HG03066 (cell line): ENCODE data around the gene TUBB6.

Experiments
- ATAC-seq: cut with Tn5 transposase; IDR thresholded peaks from one replicate; pipeline ENCODE4 v1.9.1; 2021; ENCODE audit warnings: low read depth; ENCODE audit not compliant: unreplicated experiment

TUBB6 gene

DNA sequence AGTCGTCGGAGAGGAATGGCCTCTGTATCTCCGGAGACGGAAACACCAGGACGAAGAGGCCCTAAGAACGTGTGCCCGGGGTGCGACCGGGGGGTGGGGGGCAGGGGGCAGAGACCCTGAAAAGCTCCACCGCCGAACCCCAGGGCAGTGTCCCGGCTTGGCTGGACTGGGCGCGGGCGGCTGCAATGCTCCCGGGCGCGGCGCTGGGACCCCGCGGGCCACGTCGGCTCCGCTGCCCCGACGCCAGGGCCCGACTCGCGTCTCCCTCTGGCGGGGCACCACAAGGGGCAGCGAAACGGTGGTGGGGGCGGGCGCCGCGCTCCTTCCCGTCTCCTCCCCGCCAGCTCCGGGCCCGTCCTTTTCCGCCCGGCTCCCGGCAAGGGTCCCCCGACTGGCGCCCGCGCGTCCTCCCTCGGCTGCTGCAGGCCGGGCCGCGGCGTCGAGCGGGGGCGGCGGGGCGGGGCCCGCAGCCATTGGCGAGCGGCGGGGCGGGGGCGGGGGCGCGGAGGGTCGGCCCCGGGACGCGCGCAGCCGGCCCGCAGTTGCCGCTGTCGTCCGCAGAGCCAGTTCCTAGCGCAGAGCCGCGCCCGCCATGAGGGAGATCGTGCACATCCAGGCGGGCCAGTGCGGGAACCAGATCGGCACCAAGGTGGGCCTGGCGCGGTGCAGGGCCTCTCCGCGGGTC, at the start of gene TUBB6:
TUBB6 (plus strand) TSS at position 541 of the 685 bp plus-strand sequence; CDS start at position 593, 52 bp downstream.
- ATAC-seq: peak; percentile 50

DNA sequence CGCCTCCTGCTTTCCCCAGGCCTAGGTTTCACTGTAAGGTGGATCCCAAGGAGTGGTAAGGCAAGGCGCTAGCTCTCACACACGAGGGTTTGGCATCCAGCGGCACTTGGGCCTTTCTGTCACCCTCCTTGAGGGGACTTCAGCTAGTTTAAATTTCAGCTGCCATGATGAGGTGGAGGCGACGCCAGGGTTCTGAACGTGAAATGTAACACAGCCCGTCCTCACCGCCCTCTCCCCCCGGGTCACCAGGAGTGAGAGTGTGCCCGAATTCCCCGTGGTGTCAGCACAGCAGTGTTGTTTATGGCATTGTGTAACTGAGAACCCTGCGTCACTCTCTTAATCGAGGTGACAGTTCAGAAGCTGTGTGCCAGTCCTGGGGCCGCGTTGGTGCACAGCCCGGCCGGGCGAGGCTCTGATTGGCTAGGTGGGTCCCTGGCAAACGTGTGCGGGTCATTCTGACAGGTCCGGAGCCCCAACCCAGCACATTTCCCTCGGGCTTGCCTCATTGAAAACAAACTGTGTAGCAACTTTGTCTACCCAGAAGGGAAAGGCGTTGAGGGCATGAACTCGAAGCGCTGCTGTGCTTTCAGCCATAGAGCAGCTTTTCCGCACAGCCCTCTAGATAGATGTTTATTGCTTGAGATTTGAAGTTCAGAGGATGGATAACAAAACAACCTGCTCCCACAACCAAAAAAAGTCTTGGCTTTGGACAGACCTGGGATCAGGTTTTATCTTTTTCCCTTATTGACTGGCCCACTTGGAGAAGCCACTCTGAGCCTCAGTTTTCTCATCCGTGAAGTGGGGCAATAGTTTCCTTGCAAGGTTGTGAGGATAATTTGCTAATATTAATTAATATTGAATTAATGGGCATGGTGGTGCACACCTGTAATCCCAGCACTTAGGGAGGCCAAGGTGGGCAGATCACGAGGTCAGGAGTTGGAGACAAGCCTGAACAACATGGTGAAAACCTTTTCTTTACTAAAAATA, 49.0 kb upstream of the TUBB6 start:
- ATAC-seq: no peak

GRCh38 chr18:12262748-12263147, 45.3 kb upstream of the TUBB6 start:
- ATAC-seq: no peak

DNA sequence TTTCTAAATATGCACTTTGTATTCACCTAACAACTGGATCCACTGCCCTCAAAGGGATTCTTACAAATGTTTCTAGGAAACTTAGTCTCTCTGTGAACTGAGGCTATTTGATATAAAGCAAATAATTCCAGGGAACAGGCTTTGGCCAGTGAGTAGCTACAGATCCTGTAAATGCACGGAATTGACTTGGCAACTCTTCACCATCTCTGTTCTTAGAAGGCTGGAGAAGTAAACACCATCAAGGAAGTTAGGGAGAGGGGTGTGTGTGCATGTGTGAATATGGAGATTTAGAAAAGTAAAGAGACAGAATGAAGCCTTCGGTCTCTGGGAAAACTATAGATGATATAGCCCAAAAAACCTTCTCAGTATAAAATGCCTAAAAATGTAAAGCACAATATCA, 43.2 kb upstream of the TUBB6 start:
- ATAC-seq: no peak

GRCh38 chr18:12271376-12272235, 36.4 kb upstream of the TUBB6 start:
- ATAC-seq: peak; percentile 80

- no peak for ATAC-seq
These were observed 33.2 kb upstream of the TUBB6 start for GRCh38 chr18:12274793-12275192.

DNA sequence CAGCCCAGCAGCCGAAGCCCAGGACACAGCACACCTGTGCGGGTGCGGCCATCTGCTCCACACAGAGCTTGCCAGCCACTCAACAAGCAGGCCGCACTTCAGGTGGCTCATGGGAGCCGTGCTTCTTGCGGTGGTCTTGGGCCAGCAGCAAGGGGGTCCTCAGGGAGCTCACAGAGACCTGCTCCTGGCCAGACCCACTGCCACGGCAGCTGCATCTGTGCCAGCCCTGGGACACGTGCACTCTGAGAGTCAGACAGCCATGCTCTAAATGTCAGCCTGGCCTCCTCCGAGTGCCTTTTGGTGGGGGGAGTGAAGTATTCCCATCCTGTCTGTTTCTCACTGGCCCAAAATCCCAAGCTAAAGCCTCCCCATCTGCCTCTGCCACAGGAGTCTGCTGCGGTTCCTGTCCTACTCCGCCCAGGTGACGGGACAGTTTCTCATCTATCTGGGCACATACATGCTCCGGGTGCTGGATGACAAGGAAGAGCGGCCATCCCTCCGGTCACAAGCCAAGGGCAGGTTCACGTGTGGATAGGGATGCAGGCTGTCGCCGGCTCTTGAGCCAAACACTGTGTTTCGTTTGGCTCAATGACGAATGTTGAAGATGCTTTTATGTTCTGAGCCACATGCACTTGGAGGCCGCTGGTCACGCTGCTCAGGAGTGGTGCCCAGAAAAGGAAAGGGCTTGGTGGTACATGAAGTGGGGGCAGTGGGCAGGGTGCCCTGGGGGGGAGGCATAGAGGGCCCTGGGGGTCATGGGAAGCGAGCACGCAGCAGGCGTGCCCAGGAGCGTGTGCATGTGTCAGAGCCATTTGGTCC, 31.1 kb upstream of the TUBB6 start:
- ATAC-seq: no peak

DNA sequence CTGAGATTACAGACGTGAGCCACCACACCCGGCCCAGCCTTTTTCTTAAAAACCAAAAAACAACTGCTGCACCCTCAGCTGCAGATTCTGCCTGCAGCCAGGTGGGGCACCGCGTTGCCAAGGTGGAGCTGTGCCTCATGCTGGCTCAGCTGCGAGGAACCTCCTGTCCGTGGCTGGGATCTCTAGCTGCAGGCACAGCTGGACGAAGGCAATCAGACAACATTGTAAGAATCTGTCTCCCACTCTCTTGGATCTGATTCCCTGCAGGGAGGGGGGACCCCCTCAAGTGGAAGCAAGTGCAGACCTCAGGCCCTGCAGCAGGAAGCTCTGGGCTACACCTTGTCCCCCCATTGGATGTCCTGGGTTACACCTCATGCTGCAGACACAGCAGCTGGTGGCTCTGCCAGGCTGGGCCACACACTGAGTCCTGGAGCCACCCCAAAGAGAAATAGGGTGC, 29.8 kb upstream of the TUBB6 start:
- no peak for ATAC-seq

DNA sequence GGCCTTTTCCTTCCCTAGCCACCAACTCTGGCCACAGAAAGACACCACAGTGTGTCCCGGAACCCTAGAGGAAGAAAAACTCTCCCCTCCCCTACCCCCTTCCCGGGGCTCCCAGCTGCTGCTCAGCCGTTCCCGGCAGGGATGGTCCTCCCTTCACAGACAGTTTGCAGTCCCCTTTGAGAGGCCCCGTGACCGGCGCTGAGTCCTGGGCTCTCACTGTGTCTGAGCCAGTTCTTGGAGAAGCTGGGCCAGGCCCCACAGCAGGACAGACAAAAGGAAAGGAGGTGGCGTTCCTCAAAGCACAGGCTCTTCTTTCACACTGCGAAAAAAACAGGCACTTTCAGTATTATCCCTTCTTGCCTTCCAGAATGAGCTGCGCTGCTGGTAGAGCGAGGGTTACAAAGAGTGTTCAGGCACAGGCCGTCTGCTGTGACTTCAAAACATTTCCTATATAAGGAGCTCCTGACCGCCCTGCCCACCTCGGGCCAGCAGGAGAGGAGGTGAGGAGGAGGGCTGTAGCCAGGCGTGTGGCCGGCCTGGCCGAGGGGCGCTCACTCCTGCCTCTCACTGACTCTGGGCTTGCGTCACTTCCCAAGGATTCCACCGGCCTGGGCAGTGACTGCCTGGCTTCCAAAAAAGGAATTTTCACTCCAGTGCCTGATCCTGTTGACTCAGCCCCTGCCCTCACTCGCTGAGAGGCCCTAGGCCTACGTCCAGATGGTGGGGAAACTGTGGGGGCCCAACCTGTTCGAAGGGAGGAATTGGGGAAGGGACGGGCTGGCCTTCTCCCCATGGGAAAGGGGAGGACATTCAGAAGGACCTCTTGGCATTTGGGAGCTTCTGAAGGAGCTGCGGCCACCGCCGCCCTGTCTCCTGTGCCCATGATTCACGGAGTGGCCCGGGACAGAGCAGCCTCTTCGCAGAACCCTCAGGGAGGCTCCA, 29.0 kb upstream of the TUBB6 start:
- no peak for ATAC-seq

DNA sequence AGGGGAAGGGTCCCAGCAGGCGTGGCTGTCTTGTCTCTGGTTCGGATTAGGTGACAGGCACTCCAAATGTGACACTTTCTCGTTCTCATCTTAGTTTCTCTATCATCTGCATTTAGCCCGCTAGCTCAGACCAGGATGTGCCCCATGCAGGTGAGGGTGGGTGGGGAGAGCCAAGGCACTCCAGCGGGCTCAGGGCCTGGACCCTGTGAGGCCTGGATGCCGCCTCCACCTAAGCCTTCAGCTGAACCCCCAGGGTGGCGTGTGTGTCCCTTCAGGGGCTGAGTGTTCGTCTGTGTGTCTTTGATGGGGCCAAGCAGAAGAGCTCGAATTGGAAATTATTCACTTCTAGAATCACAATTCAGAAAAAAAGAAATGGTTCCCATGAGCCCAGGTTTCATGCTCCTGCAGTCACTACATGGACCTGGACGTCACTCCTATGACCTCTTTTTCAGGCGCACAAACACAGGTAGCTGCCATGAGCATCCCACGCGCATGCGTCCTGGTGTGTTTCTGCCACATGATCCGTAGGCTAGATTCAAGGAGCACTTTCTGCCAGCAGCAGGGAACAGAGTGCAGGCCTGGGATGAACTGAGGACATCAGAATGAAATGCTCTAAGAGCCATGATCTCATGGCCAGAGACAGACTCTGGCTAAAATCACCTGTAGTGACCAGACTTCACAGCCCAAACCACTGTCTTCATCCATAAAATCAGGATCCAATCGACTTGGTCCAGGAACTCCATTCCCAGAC, 28.1 kb upstream of the TUBB6 start:
- no peak for ATAC-seq

DNA sequence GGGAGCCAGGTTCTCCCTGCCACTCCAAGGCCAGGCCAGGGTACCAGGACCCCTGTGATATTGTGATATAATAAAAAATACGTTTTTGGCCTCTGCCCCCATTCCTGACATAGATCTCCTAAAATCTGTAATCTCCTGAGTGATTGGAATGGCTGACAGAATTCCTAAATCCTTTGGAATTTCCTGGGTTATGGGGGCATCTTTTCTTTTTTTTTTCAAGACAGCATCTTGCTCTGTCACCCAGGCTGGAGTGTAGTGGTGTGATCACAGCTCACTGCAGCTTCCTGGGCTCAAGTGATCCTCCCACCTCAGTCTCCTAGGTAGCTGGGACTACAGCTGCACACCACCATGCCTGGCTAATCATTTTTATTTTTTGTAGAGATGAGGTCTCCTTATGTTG, 26.2 kb upstream of the TUBB6 start:
- ATAC-seq: no peak

DNA sequence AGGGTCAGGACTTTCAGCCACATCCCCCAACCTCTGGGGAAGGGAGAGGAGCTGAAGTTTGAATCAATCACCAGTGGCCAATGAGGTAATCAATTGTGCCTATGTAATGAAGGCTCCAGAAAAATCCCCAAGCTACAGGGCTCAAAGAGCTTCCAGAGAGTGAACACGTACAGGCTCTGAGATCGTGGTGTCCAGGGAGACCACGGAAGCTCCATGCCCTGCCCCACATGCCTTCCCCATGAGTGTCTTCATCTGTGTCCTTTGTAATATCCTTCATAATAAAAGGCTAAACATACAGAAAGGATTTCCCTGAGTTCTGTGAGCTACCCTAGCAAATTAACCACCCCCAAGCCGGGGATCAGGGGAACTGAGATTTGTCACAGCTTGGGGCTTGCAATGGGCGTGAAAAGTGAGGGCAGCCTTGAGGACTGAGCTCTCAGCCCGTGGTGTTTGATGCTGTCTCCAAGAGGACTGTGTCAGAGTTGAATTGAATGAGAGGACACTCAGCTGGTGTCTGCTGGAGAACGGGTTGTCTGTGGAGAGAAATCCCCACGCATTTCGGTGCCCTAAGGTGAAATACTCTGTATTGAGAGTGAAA, 25.5 kb upstream of the TUBB6 start:
- ATAC-seq: no peak

DNA sequence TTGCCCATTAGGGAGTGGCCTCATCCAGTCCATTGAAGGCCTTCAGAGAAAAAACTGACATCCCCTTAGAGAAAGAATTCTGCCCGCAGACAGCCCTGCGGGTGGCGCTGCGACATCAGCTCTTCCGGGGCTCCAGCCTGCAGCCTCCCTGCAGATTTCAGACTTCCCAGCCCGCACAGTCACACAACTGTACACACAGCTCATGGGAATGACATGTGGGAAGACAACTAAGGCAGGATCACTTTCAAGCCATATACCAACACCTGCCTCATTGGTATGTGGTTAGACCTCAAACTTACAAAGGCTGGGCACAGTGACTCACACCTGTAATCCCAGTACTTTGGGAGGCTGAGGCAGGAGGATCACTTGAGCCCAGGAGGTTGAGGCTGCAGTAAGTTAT, 24.8 kb upstream of the TUBB6 start:
- ATAC-seq: no peak

- ATAC-seq: no peak
These were observed 24.4 kb upstream of the TUBB6 start for GRCh38 chr18:12283666-12284065.

GRCh38 chr18:12287131-12287681, 20.8 kb upstream of the TUBB6 start:
- no peak for ATAC-seq

DNA sequence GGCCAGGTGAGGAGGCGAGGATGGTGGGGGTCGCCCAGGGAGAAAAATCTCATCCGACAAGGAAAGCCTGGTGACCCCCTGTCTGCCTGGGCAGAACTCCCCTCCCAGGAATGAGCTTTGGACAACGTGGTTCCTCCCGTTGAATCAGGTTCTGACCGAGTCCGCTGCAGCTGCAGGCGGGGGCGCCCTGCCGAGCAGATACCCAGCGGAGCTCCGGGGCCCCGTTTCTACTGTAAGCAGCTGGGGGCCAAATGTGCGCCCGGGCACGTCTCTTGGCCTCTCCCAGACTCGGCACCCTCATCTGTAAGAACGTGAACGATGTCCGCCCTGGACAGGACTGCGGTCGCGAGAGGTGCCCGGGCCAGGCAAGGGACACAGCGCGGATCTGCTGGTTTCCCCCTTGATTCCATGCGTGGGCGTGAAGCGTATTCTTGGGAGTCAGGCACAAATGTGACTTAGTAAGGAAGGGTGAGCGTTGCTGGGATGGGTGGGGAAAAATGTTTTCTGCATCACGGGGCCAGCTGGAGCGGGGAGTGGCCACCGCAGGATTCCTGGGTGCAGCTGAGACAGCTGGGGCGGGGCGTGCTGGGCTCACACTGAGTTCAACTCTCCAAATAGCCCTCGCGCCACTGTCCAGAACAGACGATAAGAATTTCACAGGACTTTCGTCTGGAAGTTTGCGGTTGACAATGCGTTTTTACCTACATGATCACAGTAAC, 20.2 kb upstream of the TUBB6 start:
- ATAC-seq: no peak

- no peak for ATAC-seq
These were observed 19.7 kb upstream of the TUBB6 start for GRCh38 chr18:12288403-12288755.
